Measurements from ENCODE around the gene C1orf35. TPM values are rescaled to one million over a fixed set of nuclear protein-coding genes. Genes with fewer than 3 reads are reported as not detected.

C1orf35 gene
- total and polyA plus RNA-seq, 2 experiments from 2014 or later, result 12.3 to 24.6 TPM

GRCh38 chr1:228143480-228144192, 40.5 kb upstream of the C1orf35 start:
- H3K4me1 ChIP-seq (ENCODE audit: insufficient read depth), result peaks cover 17% of the 10 kb centered on the region
- no peak overlapping the region for H2AFZ ChIP-seq
- no peaks in the 10 kb centered on the region for H3K9me3 ChIP-seq (ENCODE audit: low read depth)
- H3K79me2 ChIP-seq, result peaks cover 64% of the 10 kb centered on the region
- H3K4me2 ChIP-seq, result no peak overlapping the region
- H3K27me3 ChIP-seq, result no peaks in the 10 kb centered on the region
- H3K9me2 ChIP-seq (replicated peaks; ENCODE audit: insufficient read depth), result no peaks in the 10 kb centered on the region
- 94% methylated on average over 12 of the region's 12 CpGs for WGBS (ENCODE audit: low lambda C conversion rate, missing lambda C conversion rate)
- no peak for DNase-seq (ENCODE audit: low spot score)
- no peak overlapping the region for H3K4me3 ChIP-seq
- no peaks in the 10 kb centered on the region for H3K36me3 ChIP-seq (replicated peaks; ENCODE audit: insufficient read depth, low read depth)
- no peak overlapping the region for H3K27ac ChIP-seq
- TF ChIP-seq, protein P1, sequence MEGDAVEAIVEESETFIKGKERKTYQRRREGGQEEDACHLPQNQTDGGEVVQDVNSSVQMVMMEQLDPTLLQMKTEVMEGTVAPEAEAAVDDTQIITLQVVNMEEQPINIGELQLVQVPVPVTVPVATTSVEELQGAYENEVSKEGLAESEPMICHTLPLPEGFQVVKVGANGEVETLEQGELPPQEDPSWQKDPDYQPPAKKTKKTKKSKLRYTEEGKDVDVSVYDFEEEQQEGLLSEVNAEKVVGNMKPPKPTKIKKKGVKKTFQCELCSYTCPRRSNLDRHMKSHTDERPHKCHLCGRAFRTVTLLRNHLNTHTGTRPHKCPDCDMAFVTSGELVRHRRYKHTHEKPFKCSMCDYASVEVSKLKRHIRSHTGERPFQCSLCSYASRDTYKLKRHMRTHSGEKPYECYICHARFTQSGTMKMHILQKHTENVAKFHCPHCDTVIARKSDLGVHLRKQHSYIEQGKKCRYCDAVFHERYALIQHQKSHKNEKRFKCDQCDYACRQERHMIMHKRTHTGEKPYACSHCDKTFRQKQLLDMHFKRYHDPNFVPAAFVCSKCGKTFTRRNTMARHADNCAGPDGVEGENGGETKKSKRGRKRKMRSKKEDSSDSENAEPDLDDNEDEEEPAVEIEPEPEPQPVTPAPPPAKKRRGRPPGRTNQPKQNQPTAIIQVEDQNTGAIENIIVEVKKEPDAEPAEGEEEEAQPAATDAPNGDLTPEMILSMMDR (IDR thresholded peaks at IDR 0.05; ENCODE audit: poor library complexity), result no peak
- TF ChIP-seq EZH2 (IDR thresholded peaks at IDR 0.05; ENCODE audit: borderline replicate concordance) (no peak), EZH2phosphoT487 (IDR thresholded peaks at IDR 0.05; ENCODE audit: low read depth, severe bottlenecking, unreplicated experiment) (no peak)
- H4K20me1 ChIP-seq (ENCODE audit: insufficient read depth, poor library complexity, severe bottlenecking), result peaks cover 64% of the 10 kb centered on the region

- H3K36me3 ChIP-seq (replicated peaks; ENCODE audit: insufficient read depth, low read depth), result no peaks in the 10 kb centered on the region
- no peaks in the 10 kb centered on the region for H3K9me3 ChIP-seq (ENCODE audit: low read depth)
- no peak overlapping the region for H2AFZ ChIP-seq
- TF ChIP-seq, protein P1 (IDR thresholded peaks at IDR 0.05; ENCODE audit: poor library complexity), result no peak
- TF ChIP-seq EZH2phosphoT487 (IDR thresholded peaks at IDR 0.05; ENCODE audit: low read depth, severe bottlenecking, unreplicated experiment), result no peak
- no peak for TF ChIP-seq EZH2 (IDR thresholded peaks at IDR 0.05; ENCODE audit: borderline replicate concordance)
- WGBS (ENCODE audit: low lambda C conversion rate, missing lambda C conversion rate), result 97% methylated on average over 10 of the region's 11 CpGs
- H3K4me3 ChIP-seq, result no peak overlapping the region
- H3K27me3 ChIP-seq, result no peaks in the 10 kb centered on the region
- no peaks in the 10 kb centered on the region for H3K9me2 ChIP-seq (replicated peaks; ENCODE audit: insufficient read depth)
- H3K4me1 ChIP-seq (ENCODE audit: insufficient read depth), result peaks cover 17% of the 10 kb centered on the region
- peaks cover 64% of the 10 kb centered on the region for H3K79me2 ChIP-seq
- DNase-seq (ENCODE audit: low spot score), result no peak
- H4K20me1 ChIP-seq (ENCODE audit: insufficient read depth, poor library complexity, severe bottlenecking), result peaks cover 64% of the 10 kb centered on the region
- no peak overlapping the region for H3K4me2 ChIP-seq
- no peak overlapping the region for H3K27ac ChIP-seq
These were observed 39.6 kb upstream of the C1orf35 start for GRCh38 chr1:228142701-228143136.

DNA sequence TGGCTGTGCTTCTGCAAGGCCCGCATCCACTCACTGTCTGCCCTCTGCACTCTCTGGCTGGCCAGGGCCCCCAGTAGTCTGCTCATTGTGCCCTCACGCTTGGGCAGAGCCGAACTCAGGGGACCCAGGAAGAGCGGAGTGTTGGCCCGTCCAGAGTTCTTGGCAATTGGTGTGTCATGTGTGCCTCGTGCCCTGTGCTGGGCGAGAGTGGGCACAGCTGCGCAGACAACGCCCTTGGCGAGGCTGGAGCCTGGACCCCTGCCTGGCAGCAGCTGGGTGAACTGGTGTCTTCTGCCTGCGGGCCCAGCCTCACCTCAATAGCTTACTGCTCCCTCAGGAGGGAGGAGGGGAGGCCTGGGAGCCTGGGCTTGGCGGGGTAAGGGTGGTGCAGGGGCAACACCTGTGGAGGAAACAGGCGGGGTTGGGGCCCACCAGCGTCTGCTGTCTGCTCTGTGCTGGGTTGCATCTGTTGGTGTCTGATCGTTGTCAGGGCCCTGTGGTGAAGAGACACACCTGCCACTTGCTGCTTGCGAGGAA, 39.1 kb upstream of the C1orf35 start:
- WGBS (ENCODE audit: low lambda C conversion rate, missing lambda C conversion rate), result 96% methylated on average over 15 of the region's 16 CpGs
- Histone ChIP-seq H2AFZ (no peak overlapping the region), H3K4me3 (no peak overlapping the region), H4K20me1 (ENCODE audit: insufficient read depth, poor library complexity, severe bottlenecking) (peaks cover 60% of the 10 kb centered on the region), H3K4me2 (peak overlapping the region; percentile 99), H3K27me3 (no peaks in the 10 kb centered on the region), H3K27ac (no peak overlapping the region), H3K36me3 (replicated peaks; ENCODE audit: insufficient read depth, low read depth) (no peaks in the 10 kb centered on the region), H3K4me1 (ENCODE audit: insufficient read depth) (peaks cover 17% of the 10 kb centered on the region), H3K9me3 (ENCODE audit: low read depth) (no peaks in the 10 kb centered on the region), H3K9me2 (replicated peaks; ENCODE audit: insufficient read depth) (no peaks in the 10 kb centered on the region), H3K79me2 (peaks cover 64% of the 10 kb centered on the region)
- DNase-seq (ENCODE audit: low spot score), result no peak
- TF ChIP-seq, protein P1 (IDR thresholded peaks at IDR 0.05; ENCODE audit: poor library complexity), result no peak
- TF ChIP-seq EZH2phosphoT487 (IDR thresholded peaks at IDR 0.05; ENCODE audit: low read depth, severe bottlenecking, unreplicated experiment), result no peak
- TF ChIP-seq EZH2 (IDR thresholded peaks at IDR 0.05; ENCODE audit: borderline replicate concordance), result no peak

Data from hepatocyte (in vitro differentiated cells).